Measurements from ENCODE around the gene PHLDA2.

Gene PHLDA2

GRCh38 chr11:2928605-2929530 is at the start of gene PHLDA2:
PHLDA2 (minus strand) TSS chr11:2929420; CDS start chr11:2929364, 56 bp downstream.
- no peak for DNase-seq

- DNase-seq, result no peak
Measured at GRCh38 chr11:2977113-2977512, 47.9 kb upstream of the PHLDA2 start.

GRCh38 chr11:2976294-2977063 is 47.3 kb upstream of the PHLDA2 start:
- no peak for DNase-seq

- DNase-seq, result no peak
Measured at GRCh38 chr11:2975594-2975993, 46.4 kb upstream of the PHLDA2 start.

GRCh38 chr11:2974272-2974671 is 45.1 kb upstream of the PHLDA2 start:
- DNase-seq, result no peak

GRCh38 chr11:2968341-2968900 is 39.2 kb upstream of the PHLDA2 start:
- no peak for DNase-seq

- DNase-seq, result no peak
Measured at GRCh38 chr11:2964782-2965181, 35.6 kb upstream of the PHLDA2 start.

- no peak for DNase-seq
Measured at GRCh38 chr11:2963761-2964160, 34.5 kb upstream of the PHLDA2 start.

- no peak for DNase-seq
Measured at GRCh38 chr11:2963112-2963754, 34.0 kb upstream of the PHLDA2 start.

GRCh38 chr11:2961080-2961479 is 31.9 kb upstream of the PHLDA2 start:
- DNase-seq, result no peak

- no peak for DNase-seq
Measured at GRCh38 chr11:2960139-2960538, 30.9 kb upstream of the PHLDA2 start.

GRCh38 chr11:2958251-2958650 is 29.0 kb upstream of the PHLDA2 start:
- DNase-seq, result no peak

- no peak for DNase-seq
Measured at GRCh38 chr11:2955906-2956476, 26.8 kb upstream of the PHLDA2 start.

- no peak for DNase-seq
Measured at GRCh38 chr11:2954263-2954662, 25.0 kb upstream of the PHLDA2 start.

GRCh38 chr11:2952290-2952689 is 23.1 kb upstream of the PHLDA2 start:
- no peak for DNase-seq

- DNase-seq, result no peak
Measured at GRCh38 chr11:2951231-2952110, 22.3 kb upstream of the PHLDA2 start.

GRCh38 chr11:2950825-2951224 is 21.6 kb upstream of the PHLDA2 start:
- DNase-seq, result no peak

GRCh38 chr11:2949920-2950319 is 20.7 kb upstream of the PHLDA2 start:
- DNase-seq, result no peak

- no peak for DNase-seq
Measured at GRCh38 chr11:2947744-2948143, 18.5 kb upstream of the PHLDA2 start.

GRCh38 chr11:2945757-2946287 is 16.6 kb upstream of the PHLDA2 start:
- DNase-seq, result no peak

GRCh38 chr11:2945031-2945756 is 16.0 kb upstream of the PHLDA2 start:
- no peak for DNase-seq

All from NCI-H187 (cell line).